Activated CD4-positive, CD25-positive, alpha-beta regulatory T cell treated with anti-CD3 and anti-CD28 coated beads, Interleukin-2, amount 50 U/mL, for 16 hours (primary cell): Measurements from ENCODE around the gene ZNF628.
"Not testable (repeated sequence)": the region's sequence is repeated elsewhere in the genome, so short reads cannot be mapped to it uniquely, and the experiment has no call there.

Source experiments
- DNase-seq: peaks from one replicate; pipeline ENCODE4 v3.0.0-alpha.2; 2020; ENCODE audit warnings: low read depth, low spot score

The ZNF628 gene

DNA sequence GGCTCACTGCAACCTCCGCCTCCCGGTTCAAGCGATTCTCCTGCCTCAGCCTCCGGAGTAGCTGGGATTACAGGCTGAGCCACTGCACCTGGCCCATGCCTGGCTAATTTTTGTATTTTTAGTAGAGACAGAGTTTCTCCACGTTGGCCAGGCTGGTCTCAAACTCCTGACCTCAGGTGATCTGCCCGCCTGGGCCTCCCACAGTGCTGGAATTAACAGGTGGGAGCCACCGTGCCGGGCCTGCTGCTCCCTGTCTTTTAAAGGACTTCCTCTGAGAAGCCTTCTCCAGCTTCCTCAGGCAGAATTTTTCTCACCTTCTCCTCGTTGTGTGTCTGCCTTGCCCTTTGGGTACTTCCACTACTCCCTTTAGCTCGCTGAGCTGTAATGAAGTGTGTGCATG lies 20.4 kb downstream of the ZNF628 start:
- not testable (repeated sequence) for DNase-seq

- no peak for DNase-seq
Measured at GRCh38 chr19:55497763-55498162, 21.3 kb downstream of the ZNF628 start.

GRCh38 chr19:55498246-55498840 lies 21.9 kb downstream of the ZNF628 start:
- DNase-seq = no peak

GRCh38 chr19:55500368-55500952 lies 24.0 kb downstream of the ZNF628 start:
- no peak for DNase-seq

GRCh38 chr19:55502197-55502952 lies 26.0 kb downstream of the ZNF628 start:
- no peak for DNase-seq

GRCh38 chr19:55503157-55503501 lies 26.7 kb downstream of the ZNF628 start:
- no peak for DNase-seq

DNA sequence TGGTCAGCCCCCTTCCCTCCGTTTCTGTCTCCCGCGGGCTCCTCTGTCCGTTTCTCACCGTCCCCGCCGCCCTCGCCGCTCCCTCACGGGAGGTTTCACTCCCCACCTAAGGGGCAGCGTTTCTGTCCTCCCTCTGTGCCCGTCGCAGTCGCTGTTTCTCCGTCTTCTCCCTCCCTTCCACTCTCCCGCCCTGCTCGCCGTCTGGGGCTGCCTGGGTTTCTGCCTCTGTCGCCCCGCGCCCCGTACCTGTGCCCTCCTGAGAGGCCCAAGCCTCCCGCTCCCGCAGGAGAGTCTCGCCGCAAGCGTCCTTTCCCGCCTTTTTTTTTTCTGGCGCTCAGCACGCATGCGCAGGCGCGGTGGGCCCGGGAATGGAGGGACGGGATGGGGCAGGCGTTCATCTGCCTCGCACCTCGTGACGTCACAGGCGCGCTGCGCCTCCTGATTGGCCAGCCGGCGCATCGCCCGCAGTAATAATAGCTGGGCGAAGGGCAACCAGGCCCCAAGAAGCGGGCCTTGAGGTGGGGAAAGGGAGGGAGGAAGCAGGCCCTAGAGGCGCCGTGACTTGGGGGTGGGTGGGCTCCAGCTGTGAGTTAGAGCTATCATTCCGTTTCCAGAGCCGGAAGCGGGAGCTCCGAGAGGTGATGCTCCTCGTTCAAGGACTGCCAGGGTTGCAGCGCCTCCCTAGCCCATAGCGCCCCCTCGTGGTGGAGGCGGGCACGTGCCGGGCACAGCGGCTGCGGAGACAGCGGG lies 27.3 kb downstream of the ZNF628 start:
- peak; percentile 88 for DNase-seq

- DNase-seq = no peak
Measured at GRCh38 chr19:55504252-55504603, 27.8 kb downstream of the ZNF628 start.

DNA sequence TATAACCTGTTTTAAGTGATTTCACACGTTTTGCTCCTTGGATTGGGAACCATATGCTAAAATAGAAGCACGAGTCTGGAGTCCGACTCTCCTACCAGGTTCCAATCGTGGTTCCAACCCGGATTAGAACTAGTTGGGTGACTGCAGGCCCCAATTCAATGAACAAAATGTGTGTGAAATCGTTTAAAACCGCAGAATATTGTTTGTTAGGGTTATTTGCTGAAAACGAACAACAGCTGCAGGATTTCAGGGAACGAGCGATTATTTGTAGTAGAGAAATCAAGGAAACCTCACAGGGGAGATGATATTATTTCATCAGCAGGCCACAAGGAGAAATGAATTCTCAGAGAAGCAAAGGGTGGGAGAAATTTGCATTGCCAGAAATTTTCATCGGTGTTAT lies 28.6 kb downstream of the ZNF628 start:
- no peak for DNase-seq

DNA sequence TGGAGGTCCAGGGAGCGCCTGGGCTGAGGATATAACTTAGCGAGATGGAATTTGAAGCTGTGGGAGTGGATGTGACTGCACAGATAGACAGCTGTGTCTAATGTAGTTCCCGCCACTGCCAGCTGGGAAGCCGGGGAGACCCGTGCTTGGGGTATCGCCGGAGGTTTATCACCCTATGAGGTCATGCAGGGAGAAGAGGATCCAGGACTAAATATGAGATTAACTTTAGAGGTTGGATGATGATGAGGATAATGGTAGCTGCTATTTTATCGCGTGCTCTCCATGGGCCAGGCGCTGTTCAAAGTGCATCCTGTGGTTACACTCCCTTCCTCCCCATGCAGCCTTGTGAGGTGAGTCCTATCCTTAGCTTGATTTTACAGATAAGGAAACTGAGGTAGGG lies 31.7 kb downstream of the ZNF628 start:
- DNase-seq = no peak

GRCh38 chr19:55516878-55517620 lies 40.6 kb downstream of the ZNF628 start:
- peak; percentile 84 for DNase-seq

DNA sequence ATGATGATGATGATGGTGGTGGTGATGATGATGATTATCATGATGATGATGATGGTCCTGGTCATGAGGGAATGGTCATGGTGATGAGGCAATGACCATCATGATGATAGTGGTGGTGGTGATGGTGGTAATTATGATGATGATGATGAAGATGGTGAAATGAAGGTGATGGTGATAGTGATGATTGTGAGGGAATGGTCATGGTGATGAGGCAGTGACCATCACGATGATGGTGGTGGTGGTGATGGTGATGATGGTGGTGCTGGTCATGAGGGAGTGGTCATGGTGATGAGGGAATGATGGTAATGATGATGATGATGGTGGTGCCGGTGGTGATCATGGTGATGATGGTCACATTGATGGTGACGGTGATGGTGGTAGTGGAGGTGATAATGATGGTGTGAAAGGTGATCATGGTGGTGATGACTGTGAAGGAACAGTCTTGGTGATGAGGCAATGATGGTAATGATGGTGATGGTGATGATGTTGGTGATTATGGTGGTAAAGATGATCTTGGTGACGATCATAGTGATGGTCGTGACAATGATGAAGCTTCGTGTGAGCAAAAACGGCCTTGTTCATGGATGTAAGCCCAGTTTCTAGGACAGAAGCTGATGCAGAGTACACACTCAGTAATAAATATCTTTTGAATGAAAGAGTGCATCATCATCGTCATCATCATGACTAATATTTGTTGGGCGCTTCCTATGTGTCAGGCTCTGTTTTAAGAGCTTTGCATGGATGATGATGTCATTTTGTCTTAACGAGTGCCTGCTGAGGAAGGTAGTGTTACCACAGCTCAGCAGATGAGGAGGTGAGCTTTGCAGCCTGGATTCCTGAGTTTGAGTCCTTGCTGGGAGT lies 43.3 kb downstream of the ZNF628 start:
- DNase-seq = no peak

DNA sequence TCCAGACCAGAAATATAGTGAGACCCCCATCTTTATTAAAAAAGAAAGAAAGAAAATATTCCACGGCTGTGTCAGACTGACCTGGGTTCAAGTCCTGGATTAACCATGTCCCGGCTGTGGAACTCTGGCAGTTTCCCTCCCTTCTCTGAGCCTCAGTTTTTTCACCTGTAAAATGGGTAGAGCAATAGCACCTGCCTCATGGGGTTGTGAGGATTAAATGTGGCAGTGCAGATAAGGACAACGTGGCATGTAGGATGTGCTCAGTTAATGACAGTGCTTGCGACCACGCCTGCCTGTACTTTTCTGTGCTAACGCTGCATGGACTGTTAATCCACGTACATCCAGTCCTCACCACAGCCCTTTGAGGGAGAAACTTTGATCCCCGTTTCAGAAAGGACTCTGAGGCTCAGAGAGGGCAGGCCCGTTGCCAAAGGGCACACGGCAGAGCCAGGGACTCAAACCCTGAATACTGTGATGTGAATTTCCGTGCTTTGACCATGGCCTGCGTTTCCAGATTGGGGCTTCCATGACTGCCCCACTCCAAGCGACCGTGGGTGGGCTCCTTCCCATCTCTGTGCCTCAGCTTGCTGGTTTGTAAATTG lies 44.4 kb downstream of the ZNF628 start:
- no peak for DNase-seq

DNA sequence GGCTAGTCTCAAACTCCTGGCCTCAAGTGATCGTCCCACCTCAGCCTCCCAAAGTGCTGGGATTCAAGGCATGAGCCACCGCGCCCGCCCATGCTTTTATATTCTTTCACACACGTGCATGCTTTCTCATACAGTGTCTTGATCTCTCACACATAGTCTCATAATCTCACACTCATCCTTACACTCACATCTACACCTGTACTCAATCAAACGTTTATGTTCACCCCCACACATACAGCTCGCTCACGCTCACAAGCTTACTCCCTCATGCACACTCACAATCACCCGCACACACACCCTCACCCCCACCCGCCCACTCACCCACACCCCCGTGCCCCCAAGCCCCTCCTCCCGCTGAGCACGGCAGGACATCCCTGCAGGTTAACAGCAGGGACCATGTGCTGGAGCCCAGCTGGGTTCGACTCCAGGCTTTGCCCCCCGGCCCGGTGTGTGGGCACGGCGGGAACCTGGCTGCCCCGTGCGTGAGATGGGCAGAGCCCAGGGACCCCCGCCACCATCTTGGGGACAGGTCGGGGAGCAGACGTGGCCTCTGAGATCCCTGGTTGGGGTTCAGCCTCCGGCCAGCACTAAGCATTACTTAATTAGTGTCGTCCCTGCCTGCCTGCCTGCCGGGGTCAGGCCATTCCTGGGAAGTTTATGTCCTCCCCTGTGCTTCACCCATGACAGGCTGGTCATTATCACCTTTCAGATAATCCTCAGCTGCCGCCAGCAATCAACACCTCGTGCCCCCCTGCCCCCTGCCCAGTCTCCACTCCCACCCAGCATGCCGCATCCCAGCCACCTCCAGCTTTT lies 49.1 kb downstream of the ZNF628 start:
- DNase-seq = no peak

DNA sequence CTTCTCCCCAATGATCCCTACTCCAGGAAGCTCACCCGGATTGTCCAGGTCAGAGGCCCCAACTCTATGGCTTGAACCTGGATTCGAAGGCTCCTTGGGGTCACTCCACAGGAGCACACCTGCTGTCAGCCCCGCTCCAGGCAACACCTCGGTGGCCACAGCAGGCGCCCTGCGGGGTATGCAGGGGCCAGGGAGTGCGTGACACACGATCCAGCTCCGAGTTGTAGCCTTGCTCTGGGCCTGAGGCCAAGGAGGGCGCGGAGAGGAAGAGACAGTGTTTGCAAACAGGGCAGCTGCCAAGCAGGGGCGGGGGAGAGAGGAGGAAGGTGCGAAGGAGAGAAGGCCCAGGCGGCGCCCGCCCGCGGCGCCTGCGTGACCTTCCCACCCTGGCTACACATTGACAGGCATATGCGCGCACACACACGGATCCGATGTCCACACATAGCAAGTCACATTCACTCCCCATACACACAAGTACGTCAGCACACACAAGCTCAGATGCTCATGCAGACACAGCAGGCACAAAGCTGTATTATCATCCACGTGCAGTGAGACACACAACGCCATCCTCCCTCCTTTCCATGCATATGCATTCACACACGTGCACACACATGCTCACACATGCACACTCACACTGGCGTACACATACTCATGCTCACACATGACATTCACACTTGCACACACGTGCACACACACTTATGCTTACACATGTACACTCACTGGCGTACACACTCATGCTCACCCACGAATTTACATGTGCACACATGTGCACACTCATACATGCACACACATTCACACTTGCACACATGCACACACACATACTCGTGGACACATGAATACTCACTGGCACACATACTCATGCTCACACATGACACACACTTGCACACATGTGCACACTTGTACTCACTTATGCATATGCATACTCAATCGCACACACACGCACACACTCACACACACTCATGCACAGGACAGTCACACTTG lies 50.1 kb downstream of the ZNF628 start:
- DNase-seq = no peak

DNA sequence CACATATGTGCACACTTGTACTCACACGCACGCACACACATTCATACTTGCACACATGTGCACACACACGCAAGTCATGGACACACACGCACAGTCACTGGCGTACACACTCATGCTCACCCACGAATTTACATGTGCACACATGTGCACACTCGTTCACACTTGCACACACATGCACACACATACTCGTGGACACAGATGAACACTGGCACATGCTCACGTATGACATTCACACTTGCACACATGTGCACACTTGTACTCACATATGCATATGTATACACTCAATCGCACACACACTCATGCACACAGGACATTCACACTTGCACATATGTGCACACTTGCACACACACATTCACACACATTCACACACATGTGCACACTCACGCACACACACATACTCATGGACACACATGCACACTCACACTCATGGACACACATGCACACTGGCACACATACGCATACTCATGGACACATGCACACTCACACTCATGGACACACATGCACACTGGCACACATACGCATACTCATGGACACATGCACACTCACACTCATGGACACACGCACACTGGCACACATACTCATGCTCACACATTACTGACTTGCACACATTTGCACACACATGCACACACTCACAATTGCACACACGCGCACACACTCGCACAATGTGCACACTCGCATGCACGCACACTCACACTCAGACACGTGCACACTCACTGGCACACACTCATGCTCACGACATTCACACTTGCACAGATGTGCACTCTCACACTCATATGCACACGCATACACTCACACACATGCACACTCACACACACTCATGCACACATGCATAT lies 51.0 kb downstream of the ZNF628 start:
- no peak for DNase-seq

DNA sequence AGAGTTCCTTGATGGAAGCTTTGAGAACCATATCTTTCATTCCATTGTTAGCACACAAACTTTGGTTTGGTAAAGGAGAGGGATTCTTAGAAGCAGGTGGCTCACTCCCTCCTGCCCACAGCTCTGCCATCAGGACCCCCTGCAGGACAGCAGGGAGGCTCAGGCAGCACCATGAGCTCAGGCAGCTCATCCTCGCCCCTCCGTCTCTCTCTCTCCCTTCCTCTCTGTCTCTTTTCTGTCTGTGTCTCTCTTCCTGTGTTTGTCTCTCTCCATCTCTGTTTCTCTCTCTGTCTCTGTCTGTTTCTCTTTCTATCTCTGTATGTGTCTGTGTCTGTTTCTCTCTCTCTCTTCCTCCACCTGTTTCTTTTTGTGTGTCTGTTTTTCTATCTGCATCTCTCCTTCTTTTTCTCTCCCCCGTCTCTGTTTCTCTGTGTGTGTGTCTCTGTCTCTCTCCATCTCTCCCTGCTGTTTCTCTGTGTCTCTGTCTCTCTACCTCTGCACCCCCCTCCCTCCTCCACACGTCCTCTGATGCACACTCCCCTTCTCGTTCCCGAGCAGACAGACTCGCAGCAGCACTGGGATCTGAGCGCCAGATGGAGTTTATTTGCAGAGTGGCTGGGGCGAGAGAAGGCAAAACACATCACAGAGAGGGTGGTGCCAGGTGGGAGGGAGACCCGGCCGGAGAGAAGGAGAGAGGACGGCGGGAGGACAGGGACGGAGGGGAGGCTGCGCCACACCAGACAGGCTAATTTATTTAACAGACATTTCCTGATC lies 51.8 kb downstream of the ZNF628 start:
- DNase-seq = no peak
